ENCODE data around the gene NBPF19.
"Not testable (repeated sequence)": the region's sequence is repeated elsewhere in the genome, so short reads cannot be mapped to it uniquely, and the experiment has no call there.

The NBPF19 gene
- total RNA-seq: 2.0 to 10.0 reads per million in 2 donors

- not testable (repeated sequence) for DNase-seq
Observed at GRCh38 chr1:149474745-149475144, at the start of gene NBPF19. Gene NBPF19 (plus strand): TSS chr1:149475045. CDS start chr1:149475933, 888 bp downstream.

- DNase-seq: not testable (repeated sequence)
Observed at GRCh38 chr1:149428317-149428716, 46.5 kb upstream of the NBPF19 start.

- DNase-seq: not testable (repeated sequence)
Observed at GRCh38 chr1:149445451-149445850, 29.4 kb upstream of the NBPF19 start.

- not testable (repeated sequence) for DNase-seq
Observed at GRCh38 chr1:149452196-149452595, 22.6 kb upstream of the NBPF19 start.

GRCh38 chr1:149452652-149453051 is 22.2 kb upstream of the NBPF19 start:
- not testable (repeated sequence) for DNase-seq

- DNase-seq: peak; percentile 18
Observed at GRCh38 chr1:149558350-149558825, 83.5 kb downstream of the NBPF19 start.

GRCh38 chr1:149561806-149562205 is 87.0 kb downstream of the NBPF19 start:
- DNase-seq: not testable (repeated sequence)

- not testable (repeated sequence) for DNase-seq
Observed at GRCh38 chr1:149565485-149565884, 90.6 kb downstream of the NBPF19 start.

GRCh38 chr1:149572763-149573162 is 97.9 kb downstream of the NBPF19 start:
- not testable (repeated sequence) for DNase-seq

GRCh38 chr1:149585592-149585991 is 110.7 kb downstream of the NBPF19 start:
- not testable (repeated sequence) for DNase-seq

All from activated gamma-delta T cell (primary cell).